GM18870 (cell line): Measurements from ENCODE around the gene APLP2.
"Not testable (repeated sequence)": the region's sequence is repeated elsewhere in the genome, so short reads cannot be mapped to it uniquely, and the experiment has no call there.

Experiments used
- ATAC-seq: cut with Tn5 transposase; IDR thresholded peaks from one replicate; pipeline ENCODE4 v1.9.1; 2021; ENCODE audit warnings: moderate library complexity; ENCODE audit not compliant: unreplicated experiment

APLP2 gene

GRCh38 chr11:130188585-130189347 is 119.1 kb downstream of the APLP2 start:
- no peak for ATAC-seq

- no peak for ATAC-seq
These were observed 120.0 kb downstream of the APLP2 start for GRCh38 chr11:130189492-130190210.

- no peak for ATAC-seq
These were observed 120.7 kb downstream of the APLP2 start for GRCh38 chr11:130190371-130190881.

GRCh38 chr11:130191896-130192295 is 122.2 kb downstream of the APLP2 start:
- no peak for ATAC-seq

GRCh38 chr11:130192845-130193267 is 123.2 kb downstream of the APLP2 start:
- ATAC-seq = no peak

- not testable (repeated sequence) for ATAC-seq
These were observed 123.9 kb downstream of the APLP2 start for GRCh38 chr11:130193551-130193950.
